Gastrocnemius medialis (tissue), 4 donors: ENCODE results near the gene SH3GL3.

Source experiments
- CTCF ChIP-seq, 5 experiments: fragments of 450-650 bp in 3 of 5; fragments of 200-600 bp in 2 of 5; sonication (generic) in 2 of 5; IDR thresholded peaks in 4 of 5; conservative IDR thresholded peaks in 1 of 5; 1 replicate in 4 of 5; 2 replicates in 1 of 5; pipeline ENCODE4 v1.5.1; 2016 to 2019; ENCODE audit warnings: antibody characterized with exemption in 5 of 5, mild to moderate bottlenecking in 3 of 5, moderate library complexity in 3 of 5
- POLR2A ChIP-seq, 2 donors: fragments of 450-650 bp; IDR thresholded peaks; one replicate each; pipeline ENCODE4 v1.6.1; 2017; ENCODE audit warnings: antibody characterized with exemption in 2 of 2, mild to moderate bottlenecking in 2 of 2, moderate library complexity in 2 of 2

DNA sequence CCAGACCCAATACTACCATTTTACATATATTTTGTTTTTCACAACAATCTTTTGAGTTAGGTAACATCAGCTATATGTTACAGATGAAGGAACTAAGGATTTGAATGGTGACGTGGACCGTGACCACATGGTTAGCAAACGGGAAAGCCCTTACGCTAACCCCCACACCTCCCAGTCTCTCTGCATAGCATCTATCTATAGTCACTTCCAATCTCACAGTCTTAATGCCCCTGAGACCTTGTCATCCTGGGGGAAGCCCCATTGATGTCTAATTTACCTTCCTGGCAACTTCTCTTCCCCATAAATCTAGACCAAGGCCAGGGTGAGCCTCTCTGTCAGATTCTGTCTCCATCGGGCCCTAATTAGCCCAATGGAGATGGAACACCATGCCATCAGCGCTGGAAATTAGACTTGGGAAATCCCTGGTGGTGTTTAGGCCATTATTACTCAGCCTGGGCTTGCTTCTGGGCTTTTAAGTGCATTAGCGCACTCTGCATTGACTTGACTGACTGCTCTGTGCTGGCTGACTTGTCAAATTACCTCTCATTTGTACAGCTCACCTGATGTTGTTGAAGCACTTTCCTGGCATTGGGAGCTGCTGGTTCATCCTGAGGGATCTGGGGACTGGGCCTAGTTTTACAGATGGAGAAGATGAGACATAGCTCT is 34.0 kb upstream of the SH3GL3 start:
- TF ChIP-seq CTCF (IDR thresholded peaks at IDR 0.05 in 4 of 5, conservative IDR thresholded peaks at IDR 0.05 in 1 of 5) (no peak), POLR2A (IDR thresholded peaks at IDR 0.05) (no peak)
